PFSK-1 (cell line): ENCODE results near the gene ATG9B.

Experiments
- FOXP2 ChIP-seq: optimal IDR thresholded peaks from 2 replicates; pipeline ENCODE3; 2011; ENCODE audit warnings: borderline replicate concordance, control low read depth, inconsistent platforms; ENCODE audit not compliant: insufficient read depth; ENCODE audit errors: extremely low read length, extremely low read depth
- POLR2AphosphoS5 ChIP-seq: IDR thresholded peaks from 2 replicates; pipeline ENCODE4 v1.6.1; 2012; ENCODE audit warnings: low read depth, mild to moderate bottlenecking, control low read depth, low read length, moderate library complexity
- SIN3A ChIP-seq: IDR thresholded peaks from 2 replicates; pipeline ENCODE4 v1.6.1; 2012; ENCODE audit warnings: mild to moderate bottlenecking, low read length, moderate library complexity, borderline replicate concordance; ENCODE audit not compliant: insufficient read depth
- TAF1 ChIP-seq: IDR thresholded peaks from 2 replicates; pipeline ENCODE4 v1.6.1; 2012; ENCODE audit warnings: low read length, control low read depth, borderline replicate concordance; ENCODE audit not compliant: insufficient read depth
- TF ChIP-seq, protein P1 (sequence below), 2 experiments: IDR thresholded peaks; 2 replicates each; pipeline versions ENCODE4 v1.6.1 to v1.8.0; 2011 to 2012; ENCODE audit warnings: low read depth in 2 of 2, low read length in 2 of 2, control low read depth in 1 of 2, inconsistent platforms in 1 of 2, mild to moderate bottlenecking in 1 of 2, moderate library complexity in 1 of 2; ENCODE audit not compliant: insufficient read depth in 1 of 2

DNA sequence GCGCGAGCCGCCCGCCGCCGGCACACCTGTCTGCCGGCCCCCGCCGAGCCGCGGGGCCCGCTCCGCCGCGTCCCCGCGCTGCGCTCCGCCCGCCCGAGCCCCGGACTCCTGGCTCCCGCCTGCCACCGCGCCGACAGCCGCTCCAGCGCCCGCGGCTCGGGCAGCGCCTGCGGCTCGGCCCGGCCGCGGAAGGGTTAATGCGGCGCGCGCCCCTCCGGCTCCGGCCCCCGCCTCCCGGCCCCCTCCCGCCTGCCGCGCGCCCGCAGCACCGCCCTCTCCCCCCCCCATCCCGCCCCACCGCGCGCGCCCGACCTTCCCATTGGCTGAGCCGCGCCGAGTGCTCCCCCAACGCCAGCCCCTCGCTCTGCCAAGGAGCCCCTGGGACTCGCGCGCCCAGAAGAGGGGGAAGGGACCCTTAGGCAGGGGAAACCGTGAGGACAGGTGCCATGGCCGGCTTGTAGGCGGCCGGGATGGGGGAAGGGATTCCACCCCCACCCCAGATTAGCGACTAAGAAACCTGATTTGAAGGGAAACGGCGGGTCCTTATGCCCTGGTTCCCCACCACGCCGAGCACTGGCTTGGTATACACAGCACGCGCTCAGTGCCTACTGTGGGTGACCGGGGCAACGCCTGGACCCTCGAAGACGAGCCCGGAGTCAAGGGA lies 46.0 kb downstream of the ATG9B start, which contains the start of gene KCNH2:
- TF ChIP-seq SIN3A: no peak
- TF ChIP-seq, protein P1, sequence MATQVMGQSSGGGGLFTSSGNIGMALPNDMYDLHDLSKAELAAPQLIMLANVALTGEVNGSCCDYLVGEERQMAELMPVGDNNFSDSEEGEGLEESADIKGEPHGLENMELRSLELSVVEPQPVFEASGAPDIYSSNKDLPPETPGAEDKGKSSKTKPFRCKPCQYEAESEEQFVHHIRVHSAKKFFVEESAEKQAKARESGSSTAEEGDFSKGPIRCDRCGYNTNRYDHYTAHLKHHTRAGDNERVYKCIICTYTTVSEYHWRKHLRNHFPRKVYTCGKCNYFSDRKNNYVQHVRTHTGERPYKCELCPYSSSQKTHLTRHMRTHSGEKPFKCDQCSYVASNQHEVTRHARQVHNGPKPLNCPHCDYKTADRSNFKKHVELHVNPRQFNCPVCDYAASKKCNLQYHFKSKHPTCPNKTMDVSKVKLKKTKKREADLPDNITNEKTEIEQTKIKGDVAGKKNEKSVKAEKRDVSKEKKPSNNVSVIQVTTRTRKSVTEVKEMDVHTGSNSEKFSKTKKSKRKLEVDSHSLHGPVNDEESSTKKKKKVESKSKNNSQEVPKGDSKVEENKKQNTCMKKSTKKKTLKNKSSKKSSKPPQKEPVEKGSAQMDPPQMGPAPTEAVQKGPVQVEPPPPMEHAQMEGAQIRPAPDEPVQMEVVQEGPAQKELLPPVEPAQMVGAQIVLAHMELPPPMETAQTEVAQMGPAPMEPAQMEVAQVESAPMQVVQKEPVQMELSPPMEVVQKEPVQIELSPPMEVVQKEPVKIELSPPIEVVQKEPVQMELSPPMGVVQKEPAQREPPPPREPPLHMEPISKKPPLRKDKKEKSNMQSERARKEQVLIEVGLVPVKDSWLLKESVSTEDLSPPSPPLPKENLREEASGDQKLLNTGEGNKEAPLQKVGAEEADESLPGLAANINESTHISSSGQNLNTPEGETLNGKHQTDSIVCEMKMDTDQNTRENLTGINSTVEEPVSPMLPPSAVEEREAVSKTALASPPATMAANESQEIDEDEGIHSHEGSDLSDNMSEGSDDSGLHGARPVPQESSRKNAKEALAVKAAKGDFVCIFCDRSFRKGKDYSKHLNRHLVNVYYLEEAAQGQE (IDR thresholded peaks at IDR 0.05; ENCODE audit: insufficient read depth in 1 of 2, low read depth in 2 of 2, low read length in 2 of 2): no peak
- no peak for TF ChIP-seq POLR2AphosphoS5
- TF ChIP-seq TAF1: no peak
- TF ChIP-seq FOXP2: no peak
